ENCODE measurements around the gene FAIM2.

The FAIM2 gene

GRCh38 chr12:49910331-49911212, 6.9 kb upstream of the FAIM2 start:
- FAIRE-seq, result no peak
- TF ChIP-seq PAX5 (IDR thresholded peaks at IDR 0.05; ENCODE audit: insufficient read depth, low read length, severe bottlenecking) (no peak), POLR2AphosphoS5 (IDR thresholded peaks at IDR 0.05; ENCODE audit: low read depth, low read length) (no peak), SPI1 (IDR thresholded peaks at IDR 0.05; ENCODE audit: low read depth, low read length) (no peak), POU2F2 (IDR thresholded peaks at IDR 0.05; ENCODE audit: low read depth, low read length) (no peak), TAF1 (IDR thresholded peaks at IDR 0.05; ENCODE audit: low read depth, low read length) (no peak), POLR2A (IDR thresholded peaks at IDR 0.05; ENCODE audit: low read depth, low read length) (no peak)
- no peak for DNase-seq (ENCODE audit: insufficient read length, low spot score)

- TF ChIP-seq SPI1 (IDR thresholded peaks at IDR 0.05; ENCODE audit: low read depth, low read length), result no peak
- TF ChIP-seq POU2F2 (IDR thresholded peaks at IDR 0.05; ENCODE audit: low read depth, low read length), result no peak
- TF ChIP-seq PAX5 (IDR thresholded peaks at IDR 0.05; ENCODE audit: insufficient read depth, low read length, severe bottlenecking), result no peak
- no peak for FAIRE-seq
- DNase-seq (ENCODE audit: insufficient read length, low spot score), result no peak
Measured at GRCh38 chr12:49909826-49910225, 6.1 kb upstream of the FAIM2 start.

GRCh38 chr12:49909356-49909755, 5.7 kb upstream of the FAIM2 start:
- FAIRE-seq, result no peak
- DNase-seq (ENCODE audit: insufficient read length, low spot score), result no peak
- TF ChIP-seq PAX5 (IDR thresholded peaks at IDR 0.05; ENCODE audit: insufficient read depth, low read length, severe bottlenecking) (no peak), POU2F2 (IDR thresholded peaks at IDR 0.05; ENCODE audit: low read depth, low read length) (no peak), TAF1 (IDR thresholded peaks at IDR 0.05; ENCODE audit: low read depth, low read length) (no peak), POLR2AphosphoS5 (IDR thresholded peaks at IDR 0.05; ENCODE audit: low read depth, low read length) (no peak), SPI1 (IDR thresholded peaks at IDR 0.05; ENCODE audit: low read depth, low read length) (no peak)

- FAIRE-seq (no peak), DNase-seq (ENCODE audit: insufficient read length, low spot score) (no peak)
- TF ChIP-seq POU2F2 (IDR thresholded peaks at IDR 0.05; ENCODE audit: low read depth, low read length) (no peak), SPI1 (IDR thresholded peaks at IDR 0.05; ENCODE audit: low read depth, low read length) (no peak), PAX5 (IDR thresholded peaks at IDR 0.05; ENCODE audit: insufficient read depth, low read length, severe bottlenecking) (no peak), POLR2AphosphoS5 (IDR thresholded peaks at IDR 0.05; ENCODE audit: low read depth, low read length) (no peak), TAF1 (IDR thresholded peaks at IDR 0.05; ENCODE audit: low read depth, low read length) (no peak), POLR2A (IDR thresholded peaks at IDR 0.05; ENCODE audit: low read depth, low read length) (no peak)
Measured at GRCh38 chr12:49907352-49907751, 3.7 kb upstream of the FAIM2 start.

GRCh38 chr12:49905718-49906314, 2.1 kb upstream of the FAIM2 start:
- no peak for FAIRE-seq
- no peak for DNase-seq (ENCODE audit: insufficient read length, low spot score)
- TF ChIP-seq POLR2AphosphoS5 (IDR thresholded peaks at IDR 0.05; ENCODE audit: low read depth, low read length) (no peak), POU2F2 (IDR thresholded peaks at IDR 0.05; ENCODE audit: low read depth, low read length) (no peak), PAX5 (IDR thresholded peaks at IDR 0.05; ENCODE audit: insufficient read depth, low read length, severe bottlenecking) (no peak), TAF1 (IDR thresholded peaks at IDR 0.05; ENCODE audit: low read depth, low read length) (no peak)

- TF ChIP-seq PAX5 (IDR thresholded peaks at IDR 0.05; ENCODE audit: insufficient read depth, low read length, severe bottlenecking) (no peak), POLR2AphosphoS5 (IDR thresholded peaks at IDR 0.05; ENCODE audit: low read depth, low read length) (no peak), POLR2A (IDR thresholded peaks at IDR 0.05; ENCODE audit: low read depth, low read length) (no peak), SPI1 (IDR thresholded peaks at IDR 0.05; ENCODE audit: low read depth, low read length) (no peak), TAF1 (IDR thresholded peaks at IDR 0.05; ENCODE audit: low read depth, low read length) (no peak), POU2F2 (IDR thresholded peaks at IDR 0.05; ENCODE audit: low read depth, low read length) (no peak)
- FAIRE-seq (no peak), DNase-seq (ENCODE audit: insufficient read length, low spot score) (no peak)
Measured at GRCh38 chr12:49904601-49905000, 901 bp upstream of the FAIM2 start.

GRCh38 chr12:49903351-49903699, 375 bp downstream of the FAIM2 start:
- TF ChIP-seq PAX5 (IDR thresholded peaks at IDR 0.05; ENCODE audit: insufficient read depth, low read length, severe bottlenecking) (no peak), POU2F2 (IDR thresholded peaks at IDR 0.05; ENCODE audit: low read depth, low read length) (no peak)
- DNase-seq (ENCODE audit: insufficient read length, low spot score) (no peak), FAIRE-seq (no peak)

- TF ChIP-seq POU2F2 (IDR thresholded peaks at IDR 0.05; ENCODE audit: low read depth, low read length) (no peak), PAX5 (IDR thresholded peaks at IDR 0.05; ENCODE audit: insufficient read depth, low read length, severe bottlenecking) (no peak), TAF1 (IDR thresholded peaks at IDR 0.05; ENCODE audit: low read depth, low read length) (no peak), POLR2A (IDR thresholded peaks at IDR 0.05; ENCODE audit: low read depth, low read length) (no peak), SPI1 (IDR thresholded peaks at IDR 0.05; ENCODE audit: low read depth, low read length) (no peak), POLR2AphosphoS5 (IDR thresholded peaks at IDR 0.05; ENCODE audit: low read depth, low read length) (no peak)
- FAIRE-seq, result no peak
- no peak for DNase-seq (ENCODE audit: insufficient read length, low spot score)
Measured at GRCh38 chr12:49902399-49903350, 1.0 kb downstream of the FAIM2 start.

- no peak for TF ChIP-seq SPI1 (IDR thresholded peaks at IDR 0.05; ENCODE audit: low read depth, low read length)
- TF ChIP-seq TAF1 (IDR thresholded peaks at IDR 0.05; ENCODE audit: low read depth, low read length), result no peak
- TF ChIP-seq POLR2AphosphoS5 (IDR thresholded peaks at IDR 0.05; ENCODE audit: low read depth, low read length), result no peak
- TF ChIP-seq POU2F2 (IDR thresholded peaks at IDR 0.05; ENCODE audit: low read depth, low read length), result no peak
- DNase-seq (ENCODE audit: insufficient read length, low spot score) (no peak), FAIRE-seq (no peak)
Measured at GRCh38 chr12:49901986-49902385, 1.7 kb downstream of the FAIM2 start.
